Skeletal muscle tissue (tissue), 4 donors: Measurements from ENCODE around the gene BAZ1B. TPM values are rescaled to one million over a fixed set of nuclear protein-coding genes. Genes with fewer than 3 reads are reported as not detected.
"Not testable (repeated sequence)": the region's sequence is repeated elsewhere in the genome, so short reads cannot be mapped to it uniquely, and the experiment has no call there.

Experiments
- H3K27ac ChIP-seq: one replicate; pipeline ENCODE4 v1.7.0; 2013; ENCODE audit warnings: mild to moderate bottlenecking, low read depth, low read length, inconsistent platforms
- H3K27me3 ChIP-seq, 3 donors: one replicate each; pipeline ENCODE4 v1.7.0; 2013; ENCODE audit warnings: low read length in 3 of 3; ENCODE audit not compliant: control insufficient read depth in 3 of 3, insufficient read depth in 3 of 3
- H3K36me3 ChIP-seq, 3 donors: one replicate each; pipeline ENCODE4 v1.7.0; 2013; ENCODE audit warnings: low read length in 3 of 3; ENCODE audit not compliant: control insufficient read depth in 3 of 3, insufficient read depth in 3 of 3
- H3K4me1 ChIP-seq, 3 donors: one replicate each; pipeline ENCODE4 v1.7.0; 2013; ENCODE audit warnings: low read length in 3 of 3, mild to moderate bottlenecking in 3 of 3; ENCODE audit not compliant: control insufficient read depth in 3 of 3, insufficient read depth in 3 of 3
- H3K4me3 ChIP-seq, 3 donors: one replicate each; pipeline ENCODE4 v1.7.0; 2013; ENCODE audit warnings: low read length in 3 of 3
- H3K9ac ChIP-seq, 3 donors: one replicate each; pipeline ENCODE4 v1.7.0; 2013; ENCODE audit warnings: low read length in 3 of 3, mild to moderate bottlenecking in 3 of 3, moderate library complexity in 2 of 3, low read depth in 1 of 3
- H3K9me3 ChIP-seq, 3 donors: one replicate each; pipeline ENCODE4 v1.7.0; 2013; ENCODE audit warnings: low read length in 3 of 3; ENCODE audit not compliant: control insufficient read depth in 3 of 3
- total RNA-seq: library from RNA; depleted of rRNA; stranded (reverse); fragments of >200 nt; gene quantifications from one replicate; pipeline ENCODE4 v1.2.3, GENCODE V29; 2014
- donor health status: Osteomylitis.

BAZ1B gene
- total RNA-seq = 38.1 TPM

GRCh38 chr7:73522105-73522872 is at the start of gene BAZ1B:
BAZ1B (minus strand) TSS chr7:73522293; CDS start chr7:73521933, 360 bp downstream.
- H3K4me1 ChIP-seq = peaks cover 23 to 27% (median 26%) of the 10 kb centered on the region in 3 donors
- H3K27ac ChIP-seq = peak within 1 kb of the TSS; percentile 86
- no peaks in the 10 kb centered on the region for H3K27me3 ChIP-seq
- peak within 1 kb of the TSS; percentile 79 to 90 (median 84) for H3K9ac ChIP-seq
- H3K4me3 ChIP-seq = peak within 1 kb of the TSS; percentile 79 to 86 (median 85)
- no peaks in the 10 kb centered on the region for H3K9me3 ChIP-seq
- peaks cover 0 to 5% (median 0%) of the 10 kb centered on the region in 3 donors for H3K36me3 ChIP-seq

GRCh38 chr7:73570977-73571376 is 48.9 kb upstream of the BAZ1B start:
- peaks cover 43 to 50% (median 47%) of the 10 kb centered on the region in 3 donors for H3K36me3 ChIP-seq

GRCh38 chr7:73570521-73570920 is 48.4 kb upstream of the BAZ1B start:
- Histone ChIP-seq H3K27me3 (no peaks in the 10 kb centered on the region), H3K9ac (no peak overlapping the region), H3K36me3 (peaks cover 43 to 47% (median 47%) of the 10 kb centered on the region in 3 donors), H3K9me3 (no peaks in the 10 kb centered on the region), H3K4me1 (peaks cover 0 to 7% (median 0%) of the 10 kb centered on the region in 3 donors), H3K27ac (no peak overlapping the region), H3K4me3 (no peak overlapping the region)

More at GRCh38 chr7:73570977-73571376, 48.9 kb upstream of the BAZ1B start:
- Histone ChIP-seq H3K27me3 (no peaks in the 10 kb centered on the region), H3K4me3 (no peak overlapping the region), H3K27ac (no peak overlapping the region), H3K4me1 (peaks cover 0 to 2% (median 0%) of the 10 kb centered on the region in 3 donors), H3K9me3 (no peaks in the 10 kb centered on the region), H3K9ac (no peak overlapping the region)

DNA sequence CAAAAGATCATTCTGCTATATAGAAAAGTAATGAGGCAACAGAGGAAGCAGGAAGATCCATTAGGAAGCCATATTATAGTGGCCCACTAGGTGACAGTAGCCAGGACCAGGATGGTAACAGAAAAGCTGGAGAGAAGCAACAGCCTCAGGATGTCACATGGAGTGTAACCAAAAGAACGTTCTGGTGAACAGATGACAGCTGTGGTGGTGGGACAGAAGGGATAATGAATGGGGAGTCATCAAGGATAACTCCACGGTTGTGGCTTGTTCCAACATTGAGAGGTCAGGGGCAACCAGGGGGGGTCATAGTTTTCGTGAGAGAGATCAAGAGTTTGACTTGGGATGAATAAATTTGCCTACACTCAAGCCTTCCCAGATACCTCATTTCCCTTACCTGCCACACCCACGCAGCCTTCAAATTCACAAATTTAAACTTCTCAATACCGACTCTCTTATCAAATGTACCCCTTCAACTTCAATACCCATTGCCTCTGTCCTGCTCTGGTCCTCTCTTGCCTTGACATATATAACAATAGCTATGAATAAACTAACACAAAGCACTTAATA is 47.0 kb upstream of the BAZ1B start:
- no peak overlapping the region for H3K27ac ChIP-seq
- peaks cover 36 to 42% (median 39%) of the 10 kb centered on the region in 3 donors for H3K36me3 ChIP-seq
- H3K9ac ChIP-seq = no peak overlapping the region
- H3K27me3 ChIP-seq = no peaks in the 10 kb centered on the region
- peaks cover 0 to 9% (median 0%) of the 10 kb centered on the region in 3 donors for H3K4me1 ChIP-seq
- H3K9me3 ChIP-seq = no peaks in the 10 kb centered on the region
- no peak overlapping the region for H3K4me3 ChIP-seq

GRCh38 chr7:73567846-73568685 is 46.0 kb upstream of the BAZ1B start:
- H3K4me3 ChIP-seq = no peak overlapping the region
- H3K36me3 ChIP-seq = peaks cover 26 to 31% (median 29%) of the 10 kb centered on the region in 3 donors
- H3K27ac ChIP-seq = no peak overlapping the region
- no peaks in the 10 kb centered on the region for H3K9me3 ChIP-seq
- H3K27me3 ChIP-seq = no peaks in the 10 kb centered on the region
- peak overlapping the region in 1 of 3 donors; percentile 26 for H3K9ac ChIP-seq
- H3K4me1 ChIP-seq = peaks cover 0 to 9% (median 0%) of the 10 kb centered on the region in 3 donors

- H3K27me3 ChIP-seq = no peaks in the 10 kb centered on the region
Observed at GRCh38 chr7:73567140-73567539, 45.0 kb upstream of the BAZ1B start.

GRCh38 chr7:73566431-73566830 is 44.3 kb upstream of the BAZ1B start:
- Histone ChIP-seq H3K4me3 (peak overlapping the region in 2 of 3 donors; percentile 54 to 66), H3K36me3 (peaks cover 14 to 18% (median 15%) of the 10 kb centered on the region in 3 donors), H3K9ac (peak overlapping the region in 1 of 3 donors; percentile 58)
- H3K9me3 ChIP-seq, H3K27me3 ChIP-seq, H3K27ac ChIP-seq, H3K4me1 ChIP-seq: not testable (repeated sequence)

More at GRCh38 chr7:73567140-73567539, 45.0 kb upstream of the BAZ1B start:
- peaks cover 0 to 9% (median 0%) of the 10 kb centered on the region in 3 donors for H3K4me1 ChIP-seq
- no peak overlapping the region for H3K9ac ChIP-seq
- H3K4me3 ChIP-seq = no peak overlapping the region
- no peaks in the 10 kb centered on the region for H3K9me3 ChIP-seq
- H3K27ac ChIP-seq = no peak overlapping the region
- H3K36me3 ChIP-seq = peaks cover 16 to 22% (median 19%) of the 10 kb centered on the region in 3 donors

GRCh38 chr7:73565675-73566340 is 43.7 kb upstream of the BAZ1B start:
- Histone ChIP-seq H3K4me1 (peaks cover 0 to 9% (median 0%) of the 10 kb centered on the region in 3 donors), H3K9me3 (no peaks in the 10 kb centered on the region), H3K4me3 (peak overlapping the region; percentile 52 to 66 (median 54)), H3K36me3 (peaks cover 9 to 14% (median 11%) of the 10 kb centered on the region in 3 donors), H3K27me3 (no peaks in the 10 kb centered on the region), H3K27ac (no peak overlapping the region), H3K9ac (peak overlapping the region in 2 of 3 donors; percentile 58)

DNA sequence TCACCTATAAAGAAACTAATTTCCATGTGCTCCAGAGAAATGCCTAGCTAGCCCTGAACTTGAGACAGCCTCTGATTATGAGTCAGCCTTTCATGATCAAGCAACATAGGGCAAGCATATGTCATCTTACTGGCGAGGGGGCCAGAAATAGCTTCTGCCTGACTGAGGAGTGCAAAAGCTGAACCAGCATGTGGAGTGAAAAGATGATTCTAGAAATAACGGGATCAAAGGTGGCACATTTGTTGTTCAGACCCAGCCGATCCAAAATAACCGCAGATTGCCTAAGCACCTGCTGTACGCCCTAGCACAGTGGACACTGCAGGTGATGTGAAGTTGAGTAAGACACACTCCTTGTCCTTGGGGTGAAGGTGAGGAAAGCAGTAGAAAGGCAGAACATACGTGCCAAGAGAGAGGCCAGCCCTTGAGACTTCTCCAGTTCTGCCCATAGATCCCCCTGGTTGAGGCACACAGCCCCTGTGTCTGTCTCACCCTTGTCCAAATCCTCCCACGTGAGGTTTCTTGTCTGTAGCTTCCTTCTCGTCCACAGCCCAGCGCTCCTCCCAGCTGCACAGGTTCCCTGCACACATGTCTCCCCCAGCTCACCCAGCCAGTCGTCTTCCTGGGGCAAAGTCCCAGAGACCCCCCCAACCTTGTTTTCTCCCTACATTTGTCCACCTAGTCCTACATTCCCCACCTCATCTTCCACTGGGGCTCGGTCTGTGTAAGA is 38.2 kb upstream of the BAZ1B start:
- H3K4me1 ChIP-seq = peaks cover 19 to 34% (median 25%) of the 10 kb centered on the region in 3 donors
- H3K36me3 ChIP-seq = no peaks in the 10 kb centered on the region
- peak overlapping the region in 1 of 3 donors; percentile 13 for H3K4me3 ChIP-seq
- H3K27ac ChIP-seq = peak overlapping the region; percentile 77
- H3K27me3 ChIP-seq = no peaks in the 10 kb centered on the region
- H3K9ac ChIP-seq = peak overlapping the region in 2 of 3 donors; percentile 0 to 33
- no peaks in the 10 kb centered on the region for H3K9me3 ChIP-seq
